ENCODE results near the gene KRTAP4-12.
A peak's percentile ranks its signal among the peaks of the same experiment; 100 is the strongest.
"Not testable (repeated sequence)": the region's sequence is repeated elsewhere in the genome, so short reads cannot be mapped to it uniquely, and the experiment has no call there.

KRTAP4-12 gene

DNA sequence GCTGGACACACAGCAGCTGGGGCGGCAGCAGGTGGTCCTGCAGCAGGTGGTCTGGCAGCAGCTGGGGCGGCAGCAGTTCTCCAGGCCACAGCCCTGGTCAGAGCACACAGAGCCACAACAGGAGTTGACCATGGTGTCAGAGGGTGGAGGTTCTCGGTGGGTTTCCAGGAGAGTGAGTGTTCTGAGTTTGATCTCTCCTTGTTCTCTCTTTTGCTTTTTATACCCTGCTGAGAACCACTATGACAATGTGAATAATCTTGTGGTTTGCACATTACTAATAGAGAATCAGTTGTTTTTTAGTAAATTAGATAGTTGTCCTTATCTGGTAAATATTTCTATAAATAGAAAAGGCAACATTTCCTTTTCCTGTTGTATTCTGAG lies at the start of gene KRTAP4-12:
Gene KRTAP4-12 (minus strand): TSS at position 192 of the 381 bp plus-strand sequence. CDS start 60 bp downstream, at position 132.
- DNase-seq = not testable (repeated sequence)

DNA sequence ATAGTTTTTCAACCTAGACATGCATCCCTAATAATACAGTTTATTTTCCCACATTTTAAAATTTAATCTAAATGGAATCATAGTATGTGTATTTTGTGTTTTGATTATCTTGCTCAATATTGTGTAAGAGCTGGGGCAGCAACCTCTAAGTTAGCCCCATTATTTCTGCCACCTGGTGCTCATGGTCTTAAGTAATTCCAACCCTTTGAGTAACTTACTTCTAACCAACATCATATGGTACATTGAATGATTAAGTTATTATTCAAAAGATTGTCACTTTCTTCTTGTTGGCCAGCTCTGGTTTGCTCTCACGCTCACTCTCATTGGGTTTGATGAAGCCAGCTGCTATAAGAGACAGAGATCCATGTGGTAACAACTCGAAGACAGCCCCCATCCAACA lies 47.9 kb upstream of the KRTAP4-12 start:
- DNase-seq = no peak

DNA sequence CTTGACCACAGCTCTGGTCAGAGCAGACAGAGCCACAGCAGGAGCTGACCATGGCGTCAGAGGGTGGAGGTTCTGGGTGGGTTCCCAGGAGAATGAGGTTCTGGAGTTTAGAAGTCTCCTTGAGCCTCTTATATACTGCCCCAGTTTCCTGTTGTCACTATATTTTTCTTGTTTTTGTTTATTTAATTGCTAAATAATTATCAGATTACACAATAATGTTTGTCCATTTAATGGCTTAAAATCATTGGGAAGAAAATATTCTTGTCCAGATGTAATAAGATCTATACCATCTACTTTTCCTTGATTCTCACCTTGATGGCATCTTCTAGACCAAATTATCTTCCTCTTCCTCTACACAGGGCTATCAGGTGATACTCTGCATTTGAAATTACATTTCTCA lies 44.1 kb upstream of the KRTAP4-12 start, which contains the start of gene KRTAP4-3:
Gene KRTAP4-3 (minus strand): TSS at position 101 of the 400 bp plus-strand sequence. CDS start 49 bp downstream, at position 52.
- no peak for DNase-seq

DNA sequence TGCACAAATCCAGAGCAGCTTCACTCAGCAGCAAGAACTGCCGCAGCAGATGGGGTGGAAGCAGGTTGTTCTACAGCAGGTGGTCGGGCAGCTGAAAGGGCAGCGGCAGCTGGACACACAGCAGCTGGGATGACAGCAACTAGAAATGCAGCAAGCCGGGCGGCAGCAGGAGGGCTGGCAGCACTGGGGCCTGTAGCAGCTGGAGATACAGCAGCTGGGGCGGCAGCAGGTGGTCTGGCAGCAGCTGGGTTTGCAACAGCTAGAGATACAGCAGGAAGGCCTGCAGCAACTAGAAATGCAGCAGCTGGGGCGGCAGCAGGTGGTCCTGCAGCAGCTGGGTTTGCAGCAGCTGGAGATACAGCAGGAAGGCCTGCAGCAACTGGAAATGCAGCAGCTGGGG lies 43.6 kb upstream of the KRTAP4-12 start:
- DNase-seq = no peak

DNA sequence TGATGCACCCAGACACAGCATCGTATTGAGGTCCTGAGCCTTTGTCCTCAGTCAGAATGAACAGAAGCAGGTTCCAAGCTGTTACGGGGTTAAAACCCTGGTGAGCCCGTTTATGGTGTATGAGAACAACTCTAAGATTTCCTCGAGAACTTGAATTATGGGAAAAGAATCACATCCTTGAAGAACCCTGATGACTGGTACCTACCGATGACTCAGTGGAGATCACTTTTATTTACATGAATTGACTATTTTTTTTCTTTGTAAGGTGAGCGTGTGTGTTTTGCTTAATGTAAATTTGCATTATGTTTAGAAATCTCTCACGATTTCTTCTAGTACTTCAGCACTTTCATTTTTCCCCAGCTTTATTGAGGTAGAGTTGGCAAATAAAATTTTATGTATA lies 39.8 kb upstream of the KRTAP4-12 start:
- DNase-seq = no peak

DNA sequence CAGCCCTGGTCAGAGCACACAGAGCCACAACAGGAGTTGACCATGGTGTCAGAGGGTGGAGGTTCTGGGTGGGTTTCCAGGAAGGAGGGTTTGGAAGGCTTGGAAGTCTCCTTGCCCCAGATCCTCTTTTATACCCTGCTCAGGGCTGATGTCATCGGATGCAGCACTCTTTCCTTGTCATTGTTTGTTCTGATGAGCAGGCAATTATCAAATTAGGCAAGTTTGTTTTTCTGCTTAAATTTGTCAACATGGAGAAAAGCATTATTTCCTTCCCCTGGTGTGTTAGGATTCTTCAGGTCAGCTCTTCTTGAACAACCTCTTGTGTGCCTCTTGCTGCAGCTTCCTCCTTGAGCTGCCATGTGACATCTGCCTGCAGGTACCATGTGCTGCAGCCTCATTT lies 36.7 kb upstream of the KRTAP4-12 start, which contains the start of gene KRTAP4-4:
Gene KRTAP4-4 (minus strand): TSS at position 101 of the 400 bp plus-strand sequence. CDS start 57 bp downstream, at position 44.
- no peak for DNase-seq

DNA sequence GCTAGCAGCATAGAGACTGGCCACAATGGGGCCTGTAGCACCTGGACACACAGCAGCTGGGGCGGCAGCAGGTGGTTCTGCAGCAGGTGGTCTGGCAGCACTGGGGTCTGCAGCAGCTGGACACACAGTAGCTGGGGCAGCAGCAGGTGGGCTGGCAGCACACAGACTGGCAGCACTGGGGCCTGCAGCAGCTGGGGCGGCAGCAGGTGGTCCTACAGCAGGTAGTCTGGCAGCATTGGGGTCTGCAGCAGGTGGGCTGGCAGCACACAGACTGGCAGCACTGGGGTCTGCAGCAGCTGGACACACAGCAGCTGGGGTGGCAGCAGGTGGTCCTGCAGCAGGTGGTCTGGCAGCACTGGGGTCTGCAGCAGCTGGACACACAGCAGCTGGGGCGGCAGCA lies 36.2 kb upstream of the KRTAP4-12 start:
- DNase-seq = not testable (repeated sequence)

DNA sequence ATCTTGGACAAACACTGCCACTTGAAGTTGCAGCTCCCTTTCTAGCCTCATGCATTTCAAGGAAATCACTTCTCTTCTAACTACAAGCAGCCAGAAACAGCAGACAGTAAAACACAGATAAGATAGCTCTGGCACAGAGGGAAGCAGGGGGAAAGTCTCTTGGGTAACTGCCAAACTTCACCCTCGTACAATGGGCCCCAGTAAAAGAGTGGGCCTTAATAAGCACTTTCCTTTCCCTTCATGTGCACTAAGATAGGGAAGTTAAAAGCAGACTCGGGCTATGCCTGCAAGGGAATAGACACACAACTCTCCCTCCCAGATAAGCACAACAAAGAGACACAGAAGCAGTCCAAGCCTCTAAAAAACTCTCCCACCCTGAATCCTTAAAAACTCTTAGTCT lies 29.9 kb upstream of the KRTAP4-12 start:
- DNase-seq = no peak

DNA sequence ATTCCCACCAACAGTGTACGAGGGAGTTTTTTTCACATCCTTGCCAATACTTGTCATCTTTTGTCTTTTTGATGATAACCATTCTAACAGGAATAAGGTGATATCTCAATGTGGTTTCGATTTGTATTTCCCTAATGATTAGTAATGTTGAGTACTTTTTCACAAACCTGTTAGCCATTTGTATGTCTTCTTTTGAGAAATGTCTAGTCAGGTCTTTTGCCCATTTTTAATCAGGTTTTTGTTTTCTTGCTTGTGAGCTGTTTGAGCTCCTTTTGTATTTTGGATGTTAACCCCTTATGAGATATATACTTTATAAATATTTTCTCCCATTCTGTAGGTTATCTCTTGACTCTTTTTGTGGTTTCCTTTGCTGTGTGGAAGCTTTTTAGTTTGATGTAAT lies 27.5 kb upstream of the KRTAP4-12 start:
- DNase-seq = no peak

DNA sequence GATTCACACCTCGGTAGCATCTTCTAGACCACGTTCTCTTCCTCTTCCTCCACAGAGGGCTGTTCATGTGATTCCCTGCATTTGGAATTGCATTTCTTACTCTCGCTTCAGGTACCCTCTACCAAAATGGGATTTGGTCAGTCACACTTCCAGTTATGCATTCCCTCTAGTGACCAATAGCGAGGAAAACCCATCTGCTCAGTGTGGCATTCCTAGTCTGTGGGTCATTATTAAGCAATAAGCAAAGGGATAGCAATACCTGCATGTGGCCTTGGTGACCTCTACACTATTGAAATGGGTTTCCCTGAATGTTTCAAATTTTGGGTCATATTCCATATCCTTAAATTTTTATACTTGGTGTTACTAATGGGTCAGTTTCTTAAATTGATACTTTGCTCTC lies 26.0 kb upstream of the KRTAP4-12 start:
- no peak for DNase-seq

DNA sequence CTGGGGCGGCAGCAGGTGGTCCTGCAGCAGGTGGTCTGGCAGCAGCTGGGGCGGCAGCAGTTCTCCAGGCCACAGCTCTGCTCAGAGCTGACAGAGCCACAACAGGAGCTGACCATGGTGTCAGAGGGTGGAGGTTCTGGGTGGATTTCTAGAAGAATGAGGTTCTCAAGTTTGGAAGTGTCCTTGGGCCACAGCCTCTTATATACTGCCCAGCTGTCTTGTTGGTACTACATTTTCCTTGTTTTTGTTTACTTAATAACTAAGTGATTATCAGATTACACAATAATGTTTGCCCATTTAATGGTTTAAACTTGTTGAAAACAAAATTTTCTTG lies 25.6 kb upstream of the KRTAP4-12 start, which contains the start of gene KRTAP4-5:
Gene KRTAP4-5 (minus strand): TSS at position 174 of the 334 bp plus-strand sequence. CDS start 58 bp downstream, at position 116.
- DNase-seq = no peak

DNA sequence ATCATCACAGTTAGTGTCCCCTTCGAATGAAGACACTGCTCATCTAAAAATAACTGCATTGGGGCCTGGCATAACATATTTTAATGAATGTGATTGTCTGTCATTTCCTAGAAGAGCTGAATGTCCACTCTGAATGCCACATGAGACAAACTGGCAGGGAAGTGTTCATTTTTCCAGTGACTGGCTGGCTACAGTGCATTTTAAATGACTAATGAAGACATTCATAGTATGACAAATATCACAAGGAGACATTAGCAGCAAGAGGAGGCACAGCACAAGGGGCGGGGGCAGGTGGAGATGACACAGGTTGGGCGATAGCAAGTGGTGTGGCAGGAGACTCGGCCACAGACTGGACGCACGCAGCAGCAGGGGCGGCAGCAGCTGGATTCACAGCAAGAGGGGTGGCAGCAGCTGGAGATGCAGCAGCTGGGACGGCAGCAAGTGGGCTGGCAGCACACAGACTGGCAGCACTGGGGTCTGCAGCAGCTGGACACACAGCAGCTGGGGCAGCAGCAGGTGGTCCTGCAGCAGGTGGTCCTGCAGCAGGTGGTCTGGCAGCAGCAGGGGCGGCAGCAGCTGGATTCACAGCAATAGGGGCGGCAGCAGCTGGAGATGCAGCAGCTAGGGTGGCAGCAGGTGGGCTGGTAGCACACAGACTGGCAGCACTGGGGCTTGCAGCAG lies 25.1 kb upstream of the KRTAP4-12 start:
- peak; percentile 6 for DNase-seq

DNA sequence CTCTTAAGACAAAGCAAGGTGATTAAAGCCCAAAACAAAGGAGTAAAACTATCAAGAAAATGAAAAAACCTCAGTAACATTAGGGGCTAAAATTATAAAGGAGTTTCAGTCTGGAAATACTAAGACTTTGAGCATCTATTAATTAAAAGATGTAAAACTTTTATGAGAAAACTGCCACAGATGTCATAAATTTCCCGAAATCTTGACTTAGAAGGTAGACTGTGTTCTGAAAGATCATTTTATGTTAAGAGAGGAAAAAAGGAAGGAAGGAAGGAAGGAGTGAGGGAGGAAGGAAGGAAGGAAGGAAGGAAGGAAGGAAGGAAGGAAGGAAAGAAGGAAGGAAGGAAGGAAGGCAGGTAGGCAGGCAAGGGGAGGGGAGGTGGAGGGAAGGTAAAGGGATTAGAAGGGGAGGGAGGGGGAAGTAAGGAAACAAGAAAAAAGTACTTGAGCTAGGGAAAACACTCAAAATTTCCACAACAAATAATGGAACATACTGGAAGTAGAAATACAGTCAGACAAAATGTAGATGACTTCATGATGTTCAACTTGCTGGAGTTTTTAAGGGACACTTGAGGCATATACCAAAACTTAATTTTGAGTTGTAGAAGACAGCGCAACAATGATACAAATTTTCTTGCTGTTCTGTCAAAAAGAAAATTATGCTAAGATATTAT lies 23.7 kb upstream of the KRTAP4-12 start:
- no peak for DNase-seq

DNA sequence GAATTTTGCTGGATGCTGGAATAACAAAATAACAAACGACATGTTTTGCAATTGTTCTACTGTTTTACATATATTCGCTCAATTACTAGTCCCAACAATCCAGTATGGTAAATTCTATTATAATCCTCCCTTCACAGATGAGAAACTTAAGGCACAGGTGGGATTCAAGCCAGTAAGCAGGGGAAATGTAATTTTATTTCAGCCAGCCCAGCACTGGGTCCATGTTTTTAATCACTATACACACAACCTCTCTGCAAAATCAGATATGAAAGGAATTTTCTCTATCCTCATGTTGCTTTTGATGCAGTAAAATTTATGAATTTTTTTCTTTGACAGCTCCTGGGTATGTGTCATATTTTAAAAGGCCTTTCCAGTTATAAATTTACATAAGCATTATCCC lies 21.3 kb upstream of the KRTAP4-12 start:
- no peak for DNase-seq

DNA sequence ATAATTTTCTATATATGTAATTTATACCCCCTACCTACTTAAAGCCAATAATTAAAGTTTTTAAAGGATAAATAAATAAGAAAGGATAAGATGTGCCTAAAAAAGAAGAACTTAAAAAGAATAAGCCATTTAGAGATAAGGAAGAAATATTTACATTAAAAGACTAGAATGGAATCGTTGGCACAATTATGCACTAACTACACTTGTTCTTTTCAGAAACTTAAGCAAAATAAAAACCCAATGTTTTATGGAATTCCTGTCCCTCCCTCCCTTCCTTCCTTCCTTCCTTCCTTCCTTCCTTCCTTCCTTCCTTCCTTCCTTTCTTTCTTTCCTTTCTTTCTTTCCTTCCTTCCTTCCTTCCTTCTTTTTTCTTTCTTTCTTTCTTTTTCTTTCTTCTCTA lies 20.9 kb upstream of the KRTAP4-12 start:
- DNase-seq = no peak

DNA sequence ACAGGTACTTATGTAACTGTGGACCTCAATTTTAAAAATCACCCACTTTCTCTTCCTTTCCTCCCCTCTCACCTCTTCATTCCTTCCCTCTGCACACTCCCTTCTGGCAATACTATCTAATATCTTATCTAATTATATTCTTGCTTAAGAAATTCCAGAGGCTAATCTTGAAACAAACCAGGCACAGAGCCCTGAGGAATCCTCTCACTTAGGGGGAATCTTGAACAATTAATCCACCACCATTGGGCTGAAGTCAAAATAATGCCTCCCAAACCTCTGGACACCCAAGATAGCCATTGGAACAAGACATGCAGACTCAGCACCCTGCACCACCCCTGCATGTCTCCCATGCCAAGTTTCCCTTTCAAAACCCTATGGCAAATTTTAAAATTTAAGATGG lies 17.4 kb upstream of the KRTAP4-12 start:
- no peak for DNase-seq

DNA sequence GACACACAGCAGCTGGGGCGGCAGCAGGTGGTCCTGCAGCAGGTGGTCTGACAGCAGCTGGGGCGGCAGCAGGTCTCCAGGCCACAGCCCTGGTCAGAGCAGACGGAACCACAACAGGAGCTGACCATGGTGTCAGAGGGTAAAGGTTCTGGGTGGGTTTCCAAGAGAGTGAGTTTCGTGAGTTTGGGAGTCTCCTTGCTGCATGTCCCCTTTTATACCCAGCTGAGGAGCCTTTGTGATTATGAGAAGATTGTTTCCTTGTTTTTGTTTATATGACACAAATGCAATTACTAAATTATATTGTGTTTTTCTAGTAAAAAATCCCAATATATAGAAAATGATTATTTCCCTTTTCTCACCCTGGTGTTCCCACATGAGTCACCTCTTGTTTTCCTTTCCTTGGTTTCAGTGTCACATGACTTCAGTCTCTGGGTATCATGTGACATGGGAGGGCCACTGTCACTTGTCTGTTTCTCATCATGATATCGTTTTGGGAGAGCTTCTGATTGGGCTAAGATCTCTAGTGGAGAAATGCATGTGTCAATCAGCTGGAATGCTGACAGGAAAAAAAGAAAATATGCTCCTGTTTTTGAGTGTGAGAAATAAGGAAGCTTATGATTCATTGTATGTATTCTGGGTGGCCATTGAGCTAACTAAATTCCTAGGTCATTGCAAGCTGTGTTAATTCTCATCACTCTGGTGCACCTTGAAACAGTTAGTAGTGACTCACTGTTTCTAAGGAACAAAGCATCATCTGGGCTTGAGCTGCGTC lies 16.6 kb upstream of the KRTAP4-12 start, which contains the start of gene KRTAP4-6:
Gene KRTAP4-6 (minus strand): TSS at position 185 of the 772 bp plus-strand sequence. CDS start 57 bp downstream, at position 128.
- DNase-seq = no peak

DNA sequence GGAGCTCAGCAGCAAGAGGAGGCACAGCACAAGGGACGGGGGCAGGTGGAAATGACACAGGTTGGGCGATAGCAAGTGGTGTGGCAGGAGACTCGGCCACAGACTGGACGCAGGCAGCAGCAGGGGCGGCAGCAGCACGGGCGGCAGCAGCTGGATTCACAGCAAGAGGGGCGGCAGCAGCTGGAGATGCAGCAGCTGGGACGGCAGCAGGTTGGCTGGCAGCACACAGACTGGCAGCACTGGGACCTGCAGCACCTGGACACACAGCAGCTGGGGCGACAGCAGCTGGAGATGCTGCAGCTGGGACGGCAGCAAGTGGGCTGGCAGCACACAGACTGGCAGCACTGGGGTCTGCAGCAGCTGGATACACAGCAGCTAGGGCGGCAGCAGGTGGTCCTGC lies 15.9 kb upstream of the KRTAP4-12 start:
- DNase-seq = not testable (repeated sequence)

DNA sequence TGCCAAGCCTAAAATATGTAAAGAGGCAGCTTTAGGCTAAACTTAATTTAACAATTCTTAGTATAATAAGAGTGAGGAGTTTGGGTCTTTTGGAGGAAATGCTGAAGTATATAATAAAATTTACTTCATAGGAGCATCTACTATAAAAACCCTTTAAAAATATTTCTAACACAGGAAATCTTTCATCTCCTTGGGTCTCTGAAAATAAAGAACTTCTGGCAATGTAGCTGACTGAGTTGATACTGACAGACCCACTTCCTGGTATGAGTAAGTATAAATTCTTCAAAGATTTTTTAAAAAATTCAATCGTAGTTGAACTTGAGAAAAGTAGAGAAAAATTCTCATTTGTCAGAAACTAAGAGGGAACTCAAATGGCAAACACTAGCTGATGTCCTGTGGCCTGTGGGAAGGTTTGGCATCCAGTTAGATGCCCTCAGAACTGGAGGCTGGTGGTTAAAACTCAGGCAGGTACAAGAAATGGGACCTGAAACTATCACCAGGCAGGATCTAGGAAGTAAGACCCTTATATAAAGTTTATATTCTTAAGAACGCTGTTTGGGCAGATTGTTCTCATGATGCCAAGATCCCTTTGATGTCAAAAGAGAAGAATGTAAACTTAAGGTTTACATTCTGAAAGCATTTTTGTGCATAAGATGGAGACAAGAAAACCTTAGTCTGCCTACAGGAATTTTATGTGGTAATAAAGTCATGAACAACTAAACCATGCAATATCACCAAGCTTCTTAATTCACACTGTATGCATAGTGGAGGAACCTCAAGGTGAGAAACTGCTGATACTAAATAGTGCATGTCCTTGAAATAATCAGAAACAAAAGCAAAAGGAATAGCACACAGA lies 10.1 kb upstream of the KRTAP4-12 start:
- DNase-seq = no peak

DNA sequence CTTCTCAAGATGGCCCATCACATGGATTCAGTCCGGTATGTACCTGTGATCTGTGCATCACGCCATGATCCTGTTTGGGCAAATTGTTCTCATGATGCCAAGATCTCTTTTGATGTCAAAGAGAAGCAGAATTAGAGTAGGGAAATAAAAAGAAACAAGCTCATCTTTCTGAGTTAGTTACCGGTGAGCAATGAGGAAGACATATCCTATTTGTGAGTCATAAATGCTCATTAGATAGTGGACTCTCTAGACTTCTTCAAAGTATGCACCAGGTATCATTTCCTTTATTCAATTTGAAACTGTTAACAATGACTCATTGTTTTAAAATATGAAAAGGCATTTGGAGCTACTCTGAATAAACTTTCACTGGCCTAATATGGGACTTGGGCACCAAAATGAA lies 8.0 kb upstream of the KRTAP4-12 start:
- no peak for DNase-seq

DNA sequence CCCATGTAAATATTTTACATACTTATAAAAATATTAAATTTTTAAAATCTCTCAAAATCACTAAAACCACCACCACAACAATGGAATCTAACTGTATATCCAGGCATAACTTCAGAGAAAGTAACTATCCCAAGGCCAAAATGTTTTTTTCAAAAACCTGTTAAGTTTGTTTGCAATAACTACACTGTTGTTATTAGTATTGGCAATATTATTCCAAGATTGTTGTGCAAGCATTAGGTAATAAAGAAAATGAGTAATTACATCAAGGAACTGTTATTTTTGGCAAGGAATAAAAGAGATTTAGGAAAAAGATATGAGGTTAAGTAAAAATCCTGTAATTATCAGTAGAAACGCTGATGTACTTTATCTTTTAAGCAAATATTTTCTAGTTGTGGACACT lies 3.4 kb upstream of the KRTAP4-12 start:
- no peak for DNase-seq

DNA sequence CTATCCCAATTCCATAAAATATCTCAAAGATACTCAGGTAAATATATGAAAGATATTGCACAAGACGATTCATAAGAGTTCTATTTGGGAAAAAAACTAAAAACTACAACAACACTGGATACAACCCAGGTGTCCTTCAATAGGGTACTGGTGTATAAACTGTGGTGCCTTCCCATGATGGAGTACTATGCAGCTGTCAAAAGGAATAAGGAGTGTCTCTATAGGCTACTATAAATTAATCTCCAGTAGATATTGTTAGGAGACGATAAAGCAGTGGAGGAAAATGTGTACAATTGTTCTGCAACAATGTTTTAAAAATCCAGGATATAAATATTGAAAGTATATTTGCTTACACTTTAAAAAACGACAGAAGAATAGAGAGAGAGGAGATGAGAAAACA lies 2.4 kb upstream of the KRTAP4-12 start:
- DNase-seq = no peak

DNA sequence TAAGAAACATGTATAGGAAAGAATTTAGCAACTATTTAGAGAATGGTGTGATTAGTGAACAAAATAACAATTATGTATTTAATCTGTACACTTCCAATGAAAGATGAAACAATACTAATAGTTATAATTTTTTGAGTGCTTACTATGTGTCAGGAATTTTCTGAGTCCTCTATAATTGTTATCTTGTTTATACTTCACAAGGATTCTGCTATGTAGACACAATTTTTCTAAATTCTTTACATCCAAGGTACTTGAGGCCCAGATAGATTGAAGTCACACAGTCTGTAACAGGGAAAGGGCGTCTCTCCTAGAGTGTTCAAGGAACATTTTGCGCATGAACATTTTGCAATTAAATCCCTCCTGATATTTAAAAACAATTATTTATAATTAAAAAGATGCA lies 1.1 kb upstream of the KRTAP4-12 start:
- DNase-seq = no peak

Data from eye (tissue), 1 donor.